ENCODE measurements around the gene CAPN11.

CAPN11 gene

DNA sequence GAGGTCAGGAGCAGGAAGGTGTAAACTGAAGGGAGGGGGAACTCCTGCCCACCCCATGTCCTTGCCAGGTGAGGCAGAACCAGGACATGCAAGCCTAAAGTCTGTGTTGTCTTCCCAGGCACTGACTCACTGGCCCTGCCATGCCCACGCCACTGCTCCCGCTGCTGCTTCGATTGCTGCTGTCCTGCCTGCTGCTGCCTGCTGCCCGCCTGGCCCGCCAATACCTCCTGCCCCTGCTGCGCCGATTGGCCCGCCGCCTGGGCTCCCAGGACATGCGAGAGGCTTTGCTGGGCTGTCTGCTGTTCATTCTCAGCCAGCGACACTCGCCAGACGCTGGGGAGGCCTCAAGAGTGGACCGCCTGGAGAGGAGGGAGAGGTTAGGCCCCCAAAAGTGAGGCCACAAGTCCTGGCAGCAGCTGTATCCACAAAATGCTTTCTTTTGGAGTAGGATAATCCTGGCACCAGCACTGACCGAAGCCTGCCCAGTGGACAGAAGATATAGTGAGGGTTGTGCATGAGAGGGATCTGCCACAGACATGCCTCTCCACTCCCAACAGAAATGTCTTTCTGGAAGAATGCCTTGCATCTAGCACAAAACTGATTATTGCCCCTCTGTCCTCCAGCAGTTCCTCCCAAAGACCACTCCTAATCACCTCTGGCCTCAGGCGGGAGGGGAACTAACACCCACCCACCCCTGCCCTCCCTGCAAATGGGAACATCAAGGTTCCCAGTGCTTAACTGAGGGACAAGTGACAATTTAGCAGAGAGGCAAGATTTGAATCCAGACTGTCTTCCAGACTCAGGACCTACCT, 58.9 kb downstream of the CAPN11 start:
- DNase-seq: no peak

GRCh38 chr6:44219053-44219814, 60.6 kb downstream of the CAPN11 start:
- no peak for DNase-seq

DNA sequence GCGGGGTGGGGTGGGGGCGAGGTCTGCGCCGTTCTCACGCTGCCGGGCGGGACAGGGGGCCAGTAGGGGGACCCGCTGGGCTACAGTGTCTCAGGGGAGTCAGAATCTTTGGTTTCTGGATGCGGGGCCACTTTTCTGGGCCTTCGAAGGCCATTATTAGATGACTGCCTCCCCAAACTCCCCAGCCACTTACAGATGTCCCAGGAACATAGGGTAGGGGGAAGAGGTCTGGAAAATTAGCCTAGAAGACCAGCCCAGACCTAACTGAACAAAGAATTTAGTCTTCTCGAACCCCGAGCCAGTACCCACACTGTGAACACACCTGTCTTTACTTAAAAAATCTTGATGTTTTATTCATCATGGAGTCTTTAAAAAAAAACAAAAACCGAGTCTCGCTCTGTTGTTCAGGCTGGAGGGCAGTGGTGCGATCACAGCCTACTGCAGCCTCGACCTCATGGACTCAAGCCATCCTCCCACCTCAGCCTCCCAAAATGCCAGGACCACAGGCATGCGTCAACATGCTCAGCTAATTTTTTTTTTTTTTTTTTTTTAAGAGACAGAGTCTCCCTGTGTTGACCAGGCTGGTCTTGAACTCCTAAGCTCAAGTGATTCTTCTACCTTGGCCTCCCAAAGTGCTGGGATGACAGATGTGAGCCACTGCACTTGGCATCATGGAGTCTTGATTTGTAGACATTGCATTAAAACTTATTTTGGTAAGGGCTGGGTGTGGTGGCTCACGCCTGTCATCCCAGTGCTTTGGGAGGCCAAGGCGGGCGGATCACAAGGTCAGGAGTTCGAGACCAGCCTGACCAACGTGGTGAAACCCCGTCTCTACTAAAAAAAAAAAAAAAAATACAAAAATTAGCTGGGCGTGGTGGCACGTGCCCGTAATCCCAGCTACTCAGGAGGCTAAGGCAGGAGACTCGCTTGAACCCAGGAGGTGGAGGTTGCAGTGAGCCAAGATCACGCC, 61.5 kb downstream of the CAPN11 start:
- DNase-seq: no peak

- no peak for DNase-seq
Observed at GRCh38 chr6:44220913-44221290, 62.3 kb downstream of the CAPN11 start.

- DNase-seq: peak; percentile 72
Observed at GRCh38 chr6:44221291-44221960, 62.8 kb downstream of the CAPN11 start.

GRCh38 chr6:44221961-44222335, 63.3 kb downstream of the CAPN11 start:
- DNase-seq: no peak

GRCh38 chr6:44222486-44223318, 64.1 kb downstream of the CAPN11 start:
- DNase-seq: peak; percentile 11

- peak; percentile 70 for DNase-seq
Observed at GRCh38 chr6:44223319-44224028, 64.9 kb downstream of the CAPN11 start, which contains the start of gene SLC29A1. TSS of gene SLC29A1 (plus strand) at chr6:44223595. CDS start at chr6:44227314, 3,719 bp downstream.

DNA sequence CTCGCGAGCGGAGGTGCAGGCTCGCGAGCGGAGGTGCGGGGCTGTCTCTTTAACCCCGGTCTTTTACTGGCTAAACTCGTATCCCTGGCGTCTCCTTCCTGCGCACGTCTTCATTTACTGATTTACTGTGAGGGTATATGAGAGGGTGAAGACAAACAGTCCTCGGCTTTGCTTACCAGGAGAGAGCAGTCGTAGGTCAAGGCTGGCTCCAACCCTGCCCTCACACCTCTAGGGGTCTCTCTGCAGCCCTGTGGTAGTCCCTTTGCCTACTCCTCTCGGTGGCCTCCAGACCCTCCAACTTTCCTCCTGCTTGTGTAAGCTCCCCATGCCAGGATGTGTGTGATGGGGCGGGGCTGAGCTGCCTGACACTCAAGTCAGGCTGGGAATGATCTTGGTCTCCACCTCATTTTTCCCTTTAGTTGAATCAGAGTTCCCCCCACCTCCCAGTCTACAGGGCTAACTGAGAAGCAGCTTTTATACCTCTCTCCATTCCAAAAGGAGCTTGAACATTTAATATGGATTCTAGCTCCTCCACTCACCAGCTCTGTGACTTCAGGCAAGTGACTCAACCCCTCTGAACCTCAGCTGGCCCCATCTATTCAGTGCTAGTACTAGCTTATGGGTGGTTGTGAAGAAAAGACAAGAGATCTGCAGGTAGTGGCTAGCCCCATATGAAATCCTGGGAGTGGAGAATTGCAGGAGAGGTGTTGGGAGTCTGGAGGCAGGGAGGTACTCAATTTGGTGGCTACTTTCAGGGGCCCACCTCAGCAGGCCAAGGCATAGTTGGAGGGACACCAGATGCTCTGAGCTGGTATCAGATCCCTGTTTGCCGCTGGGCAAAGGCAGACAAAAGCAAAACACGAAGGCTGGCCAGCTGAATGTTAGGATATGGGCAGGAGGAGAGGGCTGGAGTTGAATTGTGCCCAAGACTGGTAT, 65.7 kb downstream of the CAPN11 start:
- no peak for DNase-seq

DNA sequence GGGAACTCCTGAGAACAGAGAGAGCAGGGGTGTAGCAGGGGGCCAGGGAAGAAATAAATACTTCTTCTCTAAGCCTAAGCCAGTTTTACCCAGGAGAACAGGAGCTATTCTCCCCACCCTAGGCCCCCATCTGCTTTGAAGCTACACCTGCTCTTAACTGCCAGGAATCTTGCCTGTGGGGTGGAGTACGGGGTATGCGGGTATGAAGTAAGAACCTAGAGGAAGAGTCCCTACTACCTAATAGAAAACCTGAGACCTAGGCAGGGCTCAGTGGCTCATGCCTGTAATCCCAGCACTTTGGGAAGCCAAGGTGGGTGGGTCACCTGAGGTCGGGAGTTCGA, 66.3 kb downstream of the CAPN11 start:
- no peak for DNase-seq

GRCh38 chr6:44225579-44226325, 67.1 kb downstream of the CAPN11 start:
- DNase-seq: no peak

DNA sequence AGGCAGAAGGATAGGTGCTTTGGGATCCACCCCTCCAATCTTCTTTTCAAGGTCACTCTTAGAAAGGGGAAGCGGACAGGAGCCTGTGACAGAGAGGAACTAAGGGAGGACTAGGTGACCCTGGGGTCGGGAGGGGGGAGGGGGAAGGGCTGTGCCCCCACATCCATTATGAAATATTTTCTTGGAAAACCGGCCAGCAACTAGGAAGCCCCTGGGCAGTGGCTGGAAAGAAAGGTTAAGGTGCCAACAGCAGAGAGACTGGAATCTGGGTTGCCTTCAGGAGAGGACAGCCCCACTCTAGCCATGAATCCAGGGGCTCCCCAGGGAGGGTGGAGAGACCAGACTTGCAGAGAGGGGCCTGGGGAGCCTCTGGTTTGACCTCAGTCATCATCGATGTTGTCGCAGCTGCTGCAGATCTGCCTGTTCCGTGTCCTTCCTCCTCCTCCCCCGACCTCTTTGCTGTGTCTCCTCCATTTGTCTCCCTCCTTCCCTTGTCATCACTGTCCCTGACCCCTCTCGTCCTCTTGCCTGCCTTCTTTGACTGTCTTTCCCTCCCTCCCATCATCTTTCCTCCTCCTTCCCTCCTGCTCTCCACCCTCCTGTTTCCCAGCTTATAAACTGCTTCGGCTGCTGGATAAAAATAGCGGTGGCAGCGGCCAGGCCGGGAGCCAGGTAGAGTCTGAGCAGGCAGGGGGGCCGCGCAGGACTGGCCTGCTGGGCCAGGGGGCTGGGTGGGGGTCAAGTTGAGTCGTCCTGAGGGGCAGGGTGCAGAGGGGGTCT, 67.9 kb downstream of the CAPN11 start:
- DNase-seq: no peak

DNA sequence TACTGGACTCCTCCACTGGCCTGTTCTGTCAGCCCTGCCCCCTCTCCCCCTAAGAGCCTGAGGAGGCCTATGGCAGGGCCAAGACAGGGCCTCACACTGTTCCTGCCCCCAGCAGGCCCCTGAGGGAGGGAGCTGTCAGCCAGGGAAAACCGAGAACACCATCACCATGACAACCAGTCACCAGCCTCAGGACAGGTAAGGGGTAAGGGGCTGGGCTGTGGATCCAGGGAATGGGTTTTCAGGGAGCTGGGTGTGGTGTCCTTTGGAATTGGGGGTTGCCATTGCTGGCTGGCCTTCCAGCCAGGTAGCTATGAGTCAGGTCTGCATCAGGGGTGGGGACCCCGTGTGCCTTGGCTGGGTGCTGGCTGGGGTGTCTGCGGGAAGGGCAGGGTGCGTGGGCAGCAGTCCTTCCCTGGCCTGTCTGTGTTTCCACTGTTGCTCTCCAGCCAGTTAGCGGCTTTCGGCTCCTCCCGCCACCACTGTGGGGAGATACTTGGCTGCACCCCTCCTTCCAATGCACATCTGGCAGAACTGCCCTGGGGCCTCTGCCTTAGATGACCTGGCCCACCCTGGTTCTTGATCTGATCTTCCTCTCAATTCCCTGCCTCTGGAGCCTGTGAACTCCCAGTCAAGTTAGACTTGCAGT, 68.7 kb downstream of the CAPN11 start:
- no peak for DNase-seq

DNA sequence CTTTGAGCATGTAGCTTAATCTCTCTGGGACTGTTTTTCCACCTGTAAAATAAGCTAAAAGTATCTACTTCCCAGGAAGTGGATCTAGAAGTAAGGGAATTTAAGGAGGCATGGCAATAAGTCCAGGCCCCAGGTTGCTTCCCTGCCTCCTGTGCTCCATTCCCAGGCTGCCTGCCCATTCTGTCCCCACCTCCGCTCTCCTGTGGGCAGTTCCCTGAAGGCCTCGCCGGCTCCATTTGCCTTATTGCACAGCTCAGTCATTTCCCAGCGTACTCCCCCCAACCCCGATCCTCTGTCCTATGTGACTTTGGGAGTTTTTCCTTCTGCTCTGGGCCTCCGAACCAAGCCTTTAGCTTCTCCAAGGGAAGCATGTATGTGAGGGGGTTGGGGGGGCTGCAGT, 69.4 kb downstream of the CAPN11 start:
- DNase-seq: no peak

DNA sequence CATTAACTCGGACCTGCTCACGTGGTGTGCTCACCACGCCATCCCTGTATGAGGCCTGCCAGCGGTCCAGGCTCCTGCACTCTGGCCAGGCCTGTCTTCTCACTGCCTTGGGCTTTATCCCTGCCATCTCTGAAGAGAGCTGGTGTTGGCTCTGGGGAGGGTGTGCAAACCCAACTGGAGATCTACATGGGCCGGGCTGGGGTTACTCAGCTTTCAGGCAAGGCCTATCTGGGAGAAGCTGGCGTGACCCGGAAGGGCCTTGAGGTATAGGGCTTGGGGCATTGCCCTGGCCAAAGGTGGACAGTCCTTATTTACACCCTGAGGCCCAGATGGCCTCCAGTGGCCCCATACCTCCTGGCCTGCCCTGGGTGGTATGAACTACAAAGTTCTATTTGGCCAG, 69.8 kb downstream of the CAPN11 start:
- no peak for DNase-seq

- no peak for DNase-seq
Observed at GRCh38 chr6:44228836-44229235, 70.2 kb downstream of the CAPN11 start.

GRCh38 chr6:44229376-44230033, 70.9 kb downstream of the CAPN11 start:
- DNase-seq: no peak

All from central memory CD4-positive, alpha-beta T cell (primary cell).